Lower leg skin (tissue), 3 donors: ENCODE data around the gene DNAH12.
"Not testable (repeated sequence)": the region's sequence is repeated elsewhere in the genome, so short reads cannot be mapped to it uniquely, and the experiment has no call there.

Experiments
- CTCF ChIP-seq, 3 donors: fragments of 450-650 bp; IDR thresholded peaks; one replicate each; pipeline ENCODE4 v1.5.1; 2016; ENCODE audit warnings: antibody characterized with exemption in 3 of 3, mild to moderate bottlenecking in 3 of 3, moderate library complexity in 2 of 3
- POLR2A ChIP-seq, 2 donors: fragments of 450-650 bp; IDR thresholded peaks; one replicate each; pipeline ENCODE4 v1.6.1; 2016 to 2017; ENCODE audit warnings: antibody characterized with exemption in 2 of 2, mild to moderate bottlenecking in 1 of 2, moderate library complexity in 1 of 2

GRCh38 chr3:57338272-57339070 lies 205.7 kb downstream of the DNAH12 start:
- not testable (repeated sequence) for TF ChIP-seq CTCF, POLR2A (IDR thresholded peaks at IDR 0.05)
